Activated CD8-positive, alpha-beta memory T cell treated with anti-CD3 and anti-CD28 coated beads for 24 hours (primary cell): ENCODE data around the gene KIAA1328.
"Not testable (repeated sequence)": the region's sequence is repeated elsewhere in the genome, so short reads cannot be mapped to it uniquely, and the experiment has no call there.

Experiments
- DNase-seq: peaks from one replicate; pipeline ENCODE4 v3.0.0-alpha.2; 2020

Gene KIAA1328

GRCh38 chr18:36889321-36889720 lies 60.4 kb downstream of the KIAA1328 start:
- DNase-seq: no peak

- no peak for DNase-seq
Measured at GRCh38 chr18:36889742-36890141, 60.8 kb downstream of the KIAA1328 start.

GRCh38 chr18:36890598-36890997 lies 61.7 kb downstream of the KIAA1328 start:
- no peak for DNase-seq

GRCh38 chr18:36893227-36893626 lies 64.3 kb downstream of the KIAA1328 start:
- no peak for DNase-seq

GRCh38 chr18:36895606-36896005 lies 66.7 kb downstream of the KIAA1328 start:
- no peak for DNase-seq

- no peak for DNase-seq
Measured at GRCh38 chr18:36897253-36897652, 68.3 kb downstream of the KIAA1328 start.

- no peak for DNase-seq
Measured at GRCh38 chr18:36899289-36899688, 70.4 kb downstream of the KIAA1328 start.

GRCh38 chr18:36900466-36900865 lies 71.5 kb downstream of the KIAA1328 start:
- DNase-seq: no peak

GRCh38 chr18:36901277-36901701 lies 72.4 kb downstream of the KIAA1328 start:
- no peak for DNase-seq

- DNase-seq: no peak
Measured at GRCh38 chr18:36903215-36903928, 74.4 kb downstream of the KIAA1328 start.

- DNase-seq: no peak
Measured at GRCh38 chr18:36905571-36905970, 76.6 kb downstream of the KIAA1328 start.

- not testable (repeated sequence) for DNase-seq
Measured at GRCh38 chr18:36909282-36909681, 80.4 kb downstream of the KIAA1328 start.

- DNase-seq: no peak
Measured at GRCh38 chr18:36912887-36913286, 84.0 kb downstream of the KIAA1328 start.

GRCh38 chr18:36917907-36918306 lies 89.0 kb downstream of the KIAA1328 start:
- no peak for DNase-seq

- DNase-seq: no peak
Measured at GRCh38 chr18:36929601-36930000, 100.7 kb downstream of the KIAA1328 start.

GRCh38 chr18:36931106-36931505 lies 102.2 kb downstream of the KIAA1328 start:
- DNase-seq: no peak

GRCh38 chr18:36933552-36933951 lies 104.6 kb downstream of the KIAA1328 start:
- no peak for DNase-seq

GRCh38 chr18:36934884-36935283 lies 106.0 kb downstream of the KIAA1328 start:
- DNase-seq: no peak

GRCh38 chr18:36942264-36942663 lies 113.3 kb downstream of the KIAA1328 start:
- no peak for DNase-seq

- no peak for DNase-seq
Measured at GRCh38 chr18:36947820-36948348, 119.0 kb downstream of the KIAA1328 start.

GRCh38 chr18:36950282-36950681 lies 121.4 kb downstream of the KIAA1328 start:
- no peak for DNase-seq

- no peak for DNase-seq
Measured at GRCh38 chr18:36950960-36951359, 122.0 kb downstream of the KIAA1328 start.

- no peak for DNase-seq
Measured at GRCh38 chr18:36953047-36953446, 124.1 kb downstream of the KIAA1328 start.

- DNase-seq: no peak
Measured at GRCh38 chr18:36960038-36960437, 131.1 kb downstream of the KIAA1328 start.

GRCh38 chr18:36963464-36963863 lies 134.5 kb downstream of the KIAA1328 start:
- DNase-seq: no peak
